GM12878 (cell line): ENCODE measurements around the gene WDR45B. TPM values are rescaled to one million over a fixed set of nuclear protein-coding genes. Genes with fewer than 3 reads are reported as not detected.

Source experiments
- ATAC-seq: fragments of 200-7000 bp; cut with Tn5 transposase; 3 replicates; pipeline ENCODE4 v1.9.1; 2020; ENCODE audit warnings: mild to moderate bottlenecking, moderate library complexity
- BruUV-seq: library from RNA; stranded (reverse); fragments of 400-500 nt; replicated peaks from 2 replicates; lab custom pipeline; 2021; lab: Mats Ljungman, UMichigan
- CTCF ChIA-PET: fragments of 300-600 bp; sonication (Branson Sonifier 250); formaldehyde crosslinking; extraction: SDS; loops from one replicate; lab custom pipeline; 2021; ENCODE audit warnings: inconsistent platforms; lab: Yijun Ruan, JAX
- POLR2A ChIA-PET: fragments of 350-600 bp; formaldehyde crosslinking; extraction: SDS; loops from one replicate; lab custom pipeline; 2021; ENCODE audit warnings: inconsistent platforms; lab: Charles Lee
- RAD21 ChIA-PET: fragments of 300-600 bp; sonication (Branson Sonifier 250); formaldehyde crosslinking; loops from one replicate; lab custom pipeline; 2023; ENCODE audit warnings: antibody characterized with exemption; ENCODE audit not compliant: unreplicated experiment; lab: Charles Lee
- SMC1A ChIA-PET: fragments of 300-600 bp; sonication (Branson Sonifier 250); formaldehyde crosslinking; loops from one replicate; lab custom pipeline; 2023; ENCODE audit not compliant: unreplicated experiment, uncharacterized antibody; lab: Charles Lee
- DNase-seq: peaks from one replicate; pipeline ENCODE4 v3.0.0-alpha.2; 2011; ENCODE audit warnings: low read depth, low spot score
- FAIRE-seq: peaks from 3 replicates; lab custom pipeline; 2011; peaks lifted over from hg19 to GRCh38; lab: Jason Lieb, UNC
- H2AFZ ChIP-seq: 2 replicates; pipeline ENCODE4 v1.6.0; 2011; ENCODE audit warnings: low read depth, low read length, control low read depth; ENCODE audit not compliant: control insufficient read depth
- H3K27ac ChIP-seq: 2 replicates; pipeline ENCODE4 v1.5.1; 2011; ENCODE audit warnings: control low read depth; ENCODE audit not compliant: control insufficient read depth, insufficient read depth
- H3K27me3 ChIP-seq, 2 experiments: replicated peaks in 1 of 2; 2 replicates each; pipeline versions ENCODE4 v1.6.0 to v1.6.1; 2011; ENCODE audit warnings: low read length in 1 of 2; ENCODE audit not compliant: control insufficient read depth in 2 of 2, insufficient read depth in 2 of 2
- H3K36me3 ChIP-seq, 2 experiments: 2 replicates each; pipeline ENCODE4 v1.5.1; 2011; ENCODE audit warnings: low read length in 1 of 2; ENCODE audit not compliant: control insufficient read depth in 2 of 2, insufficient read depth in 2 of 2
- H3K4me1 ChIP-seq: 2 replicates; pipeline ENCODE4 v1.6.1; 2011; ENCODE audit warnings: mild to moderate bottlenecking, low read length, moderate library complexity, mixed read lengths; ENCODE audit not compliant: control insufficient read depth, insufficient read depth
- H3K4me2 ChIP-seq: 2 replicates; pipeline ENCODE4 v1.6.0; 2011; ENCODE audit warnings: control low read depth; ENCODE audit not compliant: control insufficient read depth, insufficient read depth
- H3K4me3 ChIP-seq: fragments of 200-600 bp; sonication (generic); 2 replicates; pipeline ENCODE4 v1.5.1; 2016
- H3K79me2 ChIP-seq: 2 replicates; pipeline ENCODE4 v1.6.0; 2011; ENCODE audit warnings: low read length; ENCODE audit not compliant: control insufficient read depth, insufficient read depth
- H3K9ac ChIP-seq: 2 replicates; pipeline ENCODE4 v1.8.0; 2011; ENCODE audit warnings: low read length, control low read depth, mixed read lengths; ENCODE audit not compliant: control insufficient read depth, insufficient read depth
- H3K9me3 ChIP-seq: replicated peaks from 3 replicates; pipeline ENCODE4 v1.5.1; 2011; ENCODE audit warnings: mild to moderate bottlenecking, low read length; ENCODE audit not compliant: control insufficient read depth, insufficient read depth
- H4K20me1 ChIP-seq: 2 replicates; pipeline ENCODE4 v1.6.0; 2011; ENCODE audit not compliant: control insufficient read depth, insufficient read depth
- CBFB ChIP-seq: IDR thresholded peaks from 2 replicates; pipeline ENCODE4 v1.6.1; 2016; ENCODE audit warnings: antibody characterized with exemption, low read depth
- EZH2 ChIP-seq: IDR thresholded peaks from 2 replicates; pipeline ENCODE4 v1.6.1; 2012; ENCODE audit warnings: low read depth, mild to moderate bottlenecking, control low read depth, inconsistent platforms, low read length, borderline replicate concordance; ENCODE audit not compliant: control insufficient read depth
- POLR2A ChIP-seq: IDR thresholded peaks from 2 replicates; pipeline ENCODE4 v1.6.1; 2011; ENCODE audit warnings: low read depth, mild to moderate bottlenecking, low read length
- RB1 ChIP-seq: fragments of 450-650 bp; formaldehyde crosslinking; IDR thresholded peaks from 2 replicates; pipeline ENCODE4 v1.6.1; 2017; ENCODE audit warnings: mild to moderate bottlenecking, borderline replicate concordance
- SIN3A ChIP-seq: IDR thresholded peaks from 2 replicates; pipeline ENCODE4 v1.6.1; 2012; ENCODE audit warnings: low read depth, low read length, improper control_type of control experiment
- SRF ChIP-seq, 2 experiments: IDR thresholded peaks; 2 replicates each; pipeline ENCODE4 v1.6.1; 2011; ENCODE audit warnings: low read depth in 2 of 2, low read length in 2 of 2, mild to moderate bottlenecking in 1 of 2, moderate library complexity in 1 of 2
- ZSCAN29 ChIP-seq: fragments of 450-650 bp; IDR thresholded peaks from 2 replicates; pipeline ENCODE4 v1.6.1; 2017; ENCODE audit warnings: mild to moderate bottlenecking, moderate library complexity
- WGBS: methylation state at CpG from one replicate; pipeline ENCODE4 v1.1.6; 2016; ENCODE audit warnings: low lambda C conversion rate; ENCODE audit not compliant: insufficient replicate concordance, insufficient coverage; ENCODE audit errors: missing lambda C conversion rate; 5-methylcytosine and 5-hydroxymethylcytosine counted together
- in situ Hi-C: fragments of 300-500 bp; cut with MboI; formaldehyde crosslinking; loops from 9 replicates; pipeline ENCODE4 v1.14.3; 2018; ENCODE audit warnings: mixed read lengths
- intact Hi-C: fragments of 100-400 bp; cut with micrococcal nuclease; formaldehyde crosslinking; loops from one replicate; pipeline ENCODE4 v1.14.2; 2022; ENCODE audit not compliant: unreplicated experiment
- polyA plus RNA-seq, 11 experiments: library from polyadenylated mRNA; depleted of rRNA in 4 of 11; unstranded in 6 of 11; stranded (reverse) in 5 of 11; fragments of >200 nt; fragmentation: Nextera tagmentation in 4 of 11; fragmentation: Illumina TruSeq in 1 of 11; extraction: Ambion mirVana in 4 of 11; extraction: Trizol in 1 of 11; gene quantifications; 1 replicate in 1 of 11; 2 replicates in 10 of 11; pipeline versions ENCODE4 v1.2.1 to v1.2.3, GENCODE V29; 2011 to 2016; ENCODE audit warnings: inconsistent platforms in 2 of 11, missing spikeins in 2 of 11, low read depth in 1 of 11
- total RNA-seq, 4 experiments: library from RNA; depleted of rRNA in 3 of 4; stranded (reverse); fragments of >200 nt in 3 of 4; fragmentation: Illumina TruSeq in 1 of 4; extraction: Trizol in 1 of 4; gene quantifications; 2 replicates each; pipeline versions ENCODE4 v1.2.1 to v1.2.3, GENCODE V29; 2013 to 2021
- TF ChIP-seq, protein P1 (sequence below): fragments of 450-650 bp; IDR thresholded peaks from 2 replicates; pipeline ENCODE4 v1.6.1; 2014; ENCODE audit warnings: mild to moderate bottlenecking
- TF ChIP-seq, protein P2 (sequence below): IDR thresholded peaks from 2 replicates; pipeline ENCODE4 v1.6.1; 2012; ENCODE audit warnings: low read length, inconsistent platforms
- TF ChIP-seq, protein P3 (sequence below): IDR thresholded peaks from 2 replicates; pipeline ENCODE4 v1.6.1; 2012; ENCODE audit warnings: low read depth, low read length, improper control_type of control experiment
- TF ChIP-seq, protein P4 (sequence below): fragments of 450-650 bp; formaldehyde crosslinking; IDR thresholded peaks from 2 replicates; pipeline ENCODE4 v1.4.0; 2022; ENCODE audit warnings: mild to moderate bottlenecking, moderate library complexity

WDR45B gene
- total and polyA plus RNA-seq, 10 of the 15 experiments (the other 5 are each of a cell fraction or from before 2014, with no cell fraction given) = 1.0 to 73.7 (median 26.6) TPM

DNA sequence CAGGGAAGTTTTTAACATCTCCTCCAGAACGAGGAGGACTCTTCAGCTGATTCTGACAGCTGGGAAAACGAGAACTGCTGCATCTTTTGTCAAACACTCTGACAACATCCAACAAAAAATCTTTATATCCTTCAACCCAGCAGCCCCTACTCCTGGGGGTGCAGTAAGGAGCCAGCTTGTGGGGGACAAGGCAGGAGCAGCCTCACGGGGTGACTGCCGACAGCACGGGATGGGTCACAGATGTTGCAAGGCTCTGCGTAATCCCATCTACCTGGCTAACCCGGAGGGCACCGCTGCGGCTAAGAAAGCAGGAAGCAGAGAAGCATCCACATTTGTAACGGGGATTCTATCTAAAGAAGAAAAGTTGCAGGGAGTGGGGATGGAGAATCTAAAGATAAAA, 28.6 kb downstream of the WDR45B start:
- DNase-seq (no peak), ATAC-seq (no peak), FAIRE-seq (no peak)
- intact Hi-C loops (no loop called here), in situ Hi-C loops (no loop called here)
- no TSS peak for BruUV-seq
- H3K27me3 ChIP-seq = no peaks in the 10 kb centered on the region
- no peaks in the 10 kb centered on the region for H3K9me3 ChIP-seq
- H3K4me1 ChIP-seq = no peaks in the 10 kb centered on the region
- ChIA-PET CTCF (interaction anchor here (0.7 kb wide), 1 partner anchor 9 kb away, joined by 3 read pairs; no protein-coding TSS in a partner anchor), POLR2A (no interaction called here), RAD21 (no interaction called here), SMC1A (no interaction called here)
- H3K4me2 ChIP-seq = no peak overlapping the region
- 96% methylated on average over 10 of the region's 10 CpGs for WGBS
- no peak overlapping the region for H3K4me3 ChIP-seq
- no peak overlapping the region for H2AFZ ChIP-seq
- no peak overlapping the region for H3K9ac ChIP-seq
- H3K36me3 ChIP-seq = peaks cover 18 to 19% of the 10 kb centered on the region in 2 experiments
- TF ChIP-seq, protein P1, sequence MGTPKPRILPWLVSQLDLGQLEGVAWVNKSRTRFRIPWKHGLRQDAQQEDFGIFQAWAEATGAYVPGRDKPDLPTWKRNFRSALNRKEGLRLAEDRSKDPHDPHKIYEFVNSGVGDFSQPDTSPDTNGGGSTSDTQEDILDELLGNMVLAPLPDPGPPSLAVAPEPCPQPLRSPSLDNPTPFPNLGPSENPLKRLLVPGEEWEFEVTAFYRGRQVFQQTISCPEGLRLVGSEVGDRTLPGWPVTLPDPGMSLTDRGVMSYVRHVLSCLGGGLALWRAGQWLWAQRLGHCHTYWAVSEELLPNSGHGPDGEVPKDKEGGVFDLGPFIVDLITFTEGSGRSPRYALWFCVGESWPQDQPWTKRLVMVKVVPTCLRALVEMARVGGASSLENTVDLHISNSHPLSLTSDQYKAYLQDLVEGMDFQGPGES = no peak
- no peak for TF ChIP-seq SRF (IDR thresholded peaks at IDR 0.05; ENCODE audit: low read depth in 2 of 2, low read length in 2 of 2)
- TF ChIP-seq POLR2A = no peak
- TF ChIP-seq SIN3A = no peak
- no peak for TF ChIP-seq CBFB
- TF ChIP-seq EZH2 = no peak
- TF ChIP-seq, protein P2, sequence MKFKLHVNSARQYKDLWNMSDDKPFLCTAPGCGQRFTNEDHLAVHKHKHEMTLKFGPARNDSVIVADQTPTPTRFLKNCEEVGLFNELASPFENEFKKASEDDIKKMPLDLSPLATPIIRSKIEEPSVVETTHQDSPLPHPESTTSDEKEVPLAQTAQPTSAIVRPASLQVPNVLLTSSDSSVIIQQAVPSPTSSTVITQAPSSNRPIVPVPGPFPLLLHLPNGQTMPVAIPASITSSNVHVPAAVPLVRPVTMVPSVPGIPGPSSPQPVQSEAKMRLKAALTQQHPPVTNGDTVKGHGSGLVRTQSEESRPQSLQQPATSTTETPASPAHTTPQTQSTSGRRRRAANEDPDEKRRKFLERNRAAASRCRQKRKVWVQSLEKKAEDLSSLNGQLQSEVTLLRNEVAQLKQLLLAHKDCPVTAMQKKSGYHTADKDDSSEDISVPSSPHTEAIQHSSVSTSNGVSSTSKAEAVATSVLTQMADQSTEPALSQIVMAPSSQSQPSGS = no peak
- TF ChIP-seq, protein P3, sequence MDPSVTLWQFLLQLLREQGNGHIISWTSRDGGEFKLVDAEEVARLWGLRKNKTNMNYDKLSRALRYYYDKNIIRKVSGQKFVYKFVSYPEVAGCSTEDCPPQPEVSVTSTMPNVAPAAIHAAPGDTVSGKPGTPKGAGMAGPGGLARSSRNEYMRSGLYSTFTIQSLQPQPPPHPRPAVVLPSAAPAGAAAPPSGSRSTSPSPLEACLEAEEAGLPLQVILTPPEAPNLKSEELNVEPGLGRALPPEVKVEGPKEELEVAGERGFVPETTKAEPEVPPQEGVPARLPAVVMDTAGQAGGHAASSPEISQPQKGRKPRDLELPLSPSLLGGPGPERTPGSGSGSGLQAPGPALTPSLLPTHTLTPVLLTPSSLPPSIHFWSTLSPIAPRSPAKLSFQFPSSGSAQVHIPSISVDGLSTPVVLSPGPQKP = no peak
- TF ChIP-seq, protein P4, sequence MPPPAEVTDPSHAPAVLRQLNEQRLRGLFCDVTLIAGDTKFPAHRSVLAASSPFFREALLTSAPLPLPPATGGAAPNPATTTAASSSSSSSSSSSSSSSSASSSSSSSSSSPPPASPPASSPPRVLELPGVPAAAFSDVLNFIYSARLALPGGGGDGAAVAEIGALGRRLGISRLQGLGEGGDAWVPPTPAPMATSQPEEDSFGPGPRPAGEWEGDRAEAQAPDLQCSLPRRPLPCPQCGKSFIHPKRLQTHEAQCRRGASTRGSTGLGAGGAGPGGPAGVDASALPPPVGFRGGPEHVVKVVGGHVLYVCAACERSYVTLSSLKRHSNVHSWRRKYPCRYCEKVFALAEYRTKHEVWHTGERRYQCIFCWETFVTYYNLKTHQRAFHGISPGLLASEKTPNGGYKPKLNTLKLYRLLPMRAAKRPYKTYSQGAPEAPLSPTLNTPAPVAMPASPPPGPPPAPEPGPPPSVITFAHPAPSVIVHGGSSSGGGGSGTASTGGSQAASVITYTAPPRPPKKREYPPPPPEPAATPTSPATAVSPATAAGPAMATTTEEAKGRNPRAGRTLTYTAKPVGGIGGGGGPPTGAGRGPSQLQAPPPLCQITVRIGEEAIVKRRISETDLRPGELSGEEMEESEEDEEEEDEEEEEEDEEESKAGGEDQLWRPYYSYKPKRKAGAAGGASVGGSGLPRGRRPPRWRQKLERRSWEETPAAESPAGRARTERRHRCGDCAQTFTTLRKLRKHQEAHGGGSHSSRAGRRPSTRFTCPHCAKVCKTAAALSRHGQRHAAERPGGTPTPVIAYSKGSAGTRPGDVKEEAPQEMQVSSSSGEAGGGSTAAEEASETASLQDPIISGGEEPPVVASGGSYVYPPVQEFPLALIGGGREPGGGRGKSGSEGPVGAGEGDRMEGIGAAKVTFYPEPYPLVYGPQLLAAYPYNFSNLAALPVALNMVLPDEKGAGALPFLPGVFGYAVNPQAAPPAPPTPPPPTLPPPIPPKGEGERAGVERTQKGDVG (CRISPR knock-in tag) = no peak
- no peak for TF ChIP-seq RB1
- TF ChIP-seq ZSCAN29 = no peak
- no peaks in the 10 kb centered on the region for H3K79me2 ChIP-seq
- no peak overlapping the region for H3K27ac ChIP-seq
- H4K20me1 ChIP-seq = no peaks in the 10 kb centered on the region
